Gastroesophageal sphincter (tissue), 4 donors: Measurements from ENCODE around the gene CACNA1D. TPM values are rescaled to one million over a fixed set of nuclear protein-coding genes. Genes with fewer than 3 reads are reported as not detected.

Experiments
- ATAC-seq: fragments of 150-250 bp; one replicate; pipeline ENCODE4 v1.9.1; 2016; ENCODE audit warnings: mild to moderate bottlenecking, moderate library complexity
- H3K27ac ChIP-seq, 4 donors: fragments of 200-600 bp; sonication (generic) in 3 of 4; 1 replicate in 3 of 4; 2 replicates in 1 of 4; pipeline ENCODE4 v1.5.1; 2016 to 2019
- H3K27me3 ChIP-seq: fragments of 200-600 bp; sonication (generic); one replicate; pipeline ENCODE4 v1.5.1; 2019
- H3K36me3 ChIP-seq, 2 donors: fragments of 200-600 bp; sonication (generic); one replicate each; pipeline ENCODE4 v1.5.1; 2019; ENCODE audit warnings: control low read depth in 1 of 2
- H3K4me1 ChIP-seq, 3 donors: fragments of 200-600 bp; sonication (generic); 1 replicate in 2 of 3; 2 replicates in 1 of 3; pipeline ENCODE4 v1.5.1; 2016 to 2019; ENCODE audit warnings: control low read depth in 2 of 3
- H3K4me3 ChIP-seq, 2 donors: fragments of 200-600 bp; sonication (generic); one replicate each; pipeline ENCODE4 v1.5.1; 2019; ENCODE audit warnings: mild to moderate bottlenecking in 1 of 2, moderate library complexity in 1 of 2
- H3K9me3 ChIP-seq, 3 donors: fragments of 200-600 bp; sonication (generic); one replicate each; pipeline ENCODE4 v1.5.1; 2017 to 2019; ENCODE audit warnings: control low read depth in 2 of 3
- CTCF ChIP-seq, 4 experiments: fragments of 200-600 bp in 2 of 4; fragments of 450-650 bp in 2 of 4; sonication (generic) in 1 of 4; IDR thresholded peaks; one replicate each; pipeline ENCODE4 v1.5.1; 2017 to 2019; ENCODE audit warnings: antibody characterized with exemption in 4 of 4, mild to moderate bottlenecking in 2 of 4, moderate library complexity in 2 of 4
- EP300 ChIP-seq: sonication (generic); formaldehyde crosslinking; IDR thresholded peaks from one replicate; pipeline ENCODE4 v1.6.1; 2017; ENCODE audit warnings: antibody characterized with exemption, mild to moderate bottlenecking
- POLR2A ChIP-seq, 2 donors: fragments of 450-650 bp; IDR thresholded peaks; one replicate each; pipeline ENCODE4 v1.6.1; 2017; ENCODE audit warnings: antibody characterized with exemption in 2 of 2, mild to moderate bottlenecking in 2 of 2, moderate library complexity in 1 of 2
- POLR2AphosphoS5 ChIP-seq: sonication (generic); formaldehyde crosslinking; IDR thresholded peaks from one replicate; pipeline ENCODE4 v1.6.1; 2017; ENCODE audit warnings: antibody characterized with exemption
- WGBS, 2 donors: methylation state at CpG; one replicate each; pipeline ENCODE4 v1.1.5; 2018; ENCODE audit warnings: low coverage in 1 of 2; 5-methylcytosine and 5-hydroxymethylcytosine counted together
- total RNA-seq, 4 donors: library from RNA; depleted of rRNA; stranded (reverse); fragments of >200 nt; gene quantifications; one replicate each; pipeline ENCODE4 v1.1.0, GENCODE V29; 2016

The CACNA1D gene
- total RNA-seq, 4 donors from 2014 or later: 0.52 to 5.7 (median 3.6) TPM

- Histone ChIP-seq H3K4me1 (no peaks in the 10 kb centered on the region), H3K9me3 (no peaks in the 10 kb centered on the region), H3K4me3 (no peak overlapping the region), H3K27me3 (no peaks in the 10 kb centered on the region), H3K27ac (no peak overlapping the region), H3K36me3 (no peaks in the 10 kb centered on the region)
- TF ChIP-seq POLR2A (IDR thresholded peaks at IDR 0.05) (no peak), EP300 (no peak), CTCF (IDR thresholded peaks at IDR 0.05) (no peak), POLR2AphosphoS5 (no peak)
- WGBS, 2 donors: 65 to 74% methylated on average over 4 to 6 of the region's 6 CpGs
- ATAC-seq: no peak
Observed at GRCh38 chr3:53585627-53586026, 91.2 kb downstream of the CACNA1D start.

GRCh38 chr3:53588122-53588521, 93.7 kb downstream of the CACNA1D start:
- WGBS, 2 donors: 63 to 100% methylated on average over 1 to 2 of the region's 4 CpGs
- no peak for ATAC-seq
- H3K36me3 ChIP-seq: no peaks in the 10 kb centered on the region

GRCh38 chr3:53589201-53589600, 94.8 kb downstream of the CACNA1D start:
- Histone ChIP-seq H3K9me3 (no peaks in the 10 kb centered on the region), H3K4me3 (no peak overlapping the region), H3K27me3 (no peaks in the 10 kb centered on the region), H3K4me1 (no peaks in the 10 kb centered on the region), H3K27ac (no peak overlapping the region), H3K36me3 (no peaks in the 10 kb centered on the region)
- TF ChIP-seq CTCF (IDR thresholded peaks at IDR 0.05) (no peak), EP300 (no peak), POLR2AphosphoS5 (no peak), POLR2A (IDR thresholded peaks at IDR 0.05) (no peak)
- ATAC-seq: no peak
- WGBS, 2 donors: 82 to 88% methylated on average over 2 to 9 of the region's 12 CpGs

More at GRCh38 chr3:53588122-53588521, 93.7 kb downstream of the CACNA1D start:
- Histone ChIP-seq H3K4me1 (no peaks in the 10 kb centered on the region), H3K9me3 (no peaks in the 10 kb centered on the region), H3K27me3 (no peaks in the 10 kb centered on the region), H3K4me3 (no peak overlapping the region), H3K27ac (no peak overlapping the region)
- no peak for TF ChIP-seq POLR2A (IDR thresholded peaks at IDR 0.05)
- TF ChIP-seq CTCF (IDR thresholded peaks at IDR 0.05): no peak
- no peak for TF ChIP-seq POLR2AphosphoS5
- TF ChIP-seq EP300: no peak

- ATAC-seq: no peak
- TF ChIP-seq POLR2AphosphoS5: no peak
- no peak for TF ChIP-seq POLR2A (IDR thresholded peaks at IDR 0.05)
- TF ChIP-seq CTCF (IDR thresholded peaks at IDR 0.05): no peak
- TF ChIP-seq EP300: no peak
- Histone ChIP-seq H3K27me3 (no peaks in the 10 kb centered on the region), H3K27ac (no peak overlapping the region), H3K36me3 (no peaks in the 10 kb centered on the region), H3K9me3 (no peaks in the 10 kb centered on the region), H3K4me3 (no peak overlapping the region), H3K4me1 (no peaks in the 10 kb centered on the region)
Observed at GRCh38 chr3:53589806-53590205, 95.4 kb downstream of the CACNA1D start.

GRCh38 chr3:53590606-53591005, 96.2 kb downstream of the CACNA1D start:
- TF ChIP-seq EP300 (no peak), POLR2AphosphoS5 (no peak), CTCF (IDR thresholded peaks at IDR 0.05) (no peak), POLR2A (IDR thresholded peaks at IDR 0.05) (no peak)
- H3K9me3 ChIP-seq: no peaks in the 10 kb centered on the region
- no peak for ATAC-seq
- no peaks in the 10 kb centered on the region for H3K27me3 ChIP-seq
- WGBS, 2 donors: 100% methylated on average over 4 of the region's 8 CpGs; no CpG with 5 or more reads in 1 of the 2 donors
- H3K4me3 ChIP-seq: no peak overlapping the region
- no peaks in the 10 kb centered on the region for H3K4me1 ChIP-seq
- no peak overlapping the region for H3K27ac ChIP-seq
- H3K36me3 ChIP-seq: no peaks in the 10 kb centered on the region
